SK-N-SH treated with all-trans-retinoic acid at 6 μM for 48 hours (cell line): ENCODE results near the gene MTNR1A.

Source experiments
- ESRRG ChIP-seq: fragments of 250-450 bp; sonication (Bioruptor Pico); IDR thresholded peaks from 2 replicates; pipeline ENCODE4 v1.6.1; 2021; ENCODE audit warnings: mild to moderate bottlenecking
- OSR1 ChIP-seq: fragments of 250-450 bp; sonication (Bioruptor Pico); IDR thresholded peaks from 2 replicates; pipeline ENCODE4 v1.8.0; 2022; ENCODE audit warnings: moderate library complexity, mild to moderate bottlenecking, inconsistent platforms
- PATZ1 ChIP-seq: fragments of 250-450 bp; sonication (Bioruptor Pico); IDR thresholded peaks from 2 replicates; pipeline ENCODE4 v1.8.0; 2020; ENCODE audit warnings: mild to moderate bottlenecking, moderate library complexity, borderline replicate concordance
- TCF4 ChIP-seq: fragments of 250-450 bp; sonication (Bioruptor Pico); IDR thresholded peaks from 2 replicates; pipeline ENCODE4 v1.8.0; 2021; ENCODE audit warnings: mild to moderate bottlenecking, moderate library complexity, borderline replicate concordance
- ZNF70 ChIP-seq: fragments of 450-650 bp; formaldehyde crosslinking; IDR thresholded peaks from 2 replicates; pipeline ENCODE4 v1.5.0; 2020; ENCODE audit warnings: mild to moderate bottlenecking, moderate library complexity

- TF ChIP-seq OSR1 (CRISPR knock-in tag) (no peak), TCF4 (no peak), ZNF70 (CRISPR knock-in tag) (no peak), PATZ1 (CRISPR knock-in tag) (no peak), ESRRG (CRISPR knock-in tag) (no peak)
Observed at GRCh38 chr4:186593587-186593973, 38.2 kb upstream of the MTNR1A start.
